C1 segment of cervical spinal cord (tissue), 14 donors: ENCODE data around the gene ZNF598.
A peak's percentile ranks its signal among the peaks of the same experiment; 100 is the strongest.
"Not testable (repeated sequence)": the region's sequence is repeated elsewhere in the genome, so short reads cannot be mapped to it uniquely, and the experiment has no call there.

ENCODE experiments used
- DNase-seq, 14 donors: peaks; one replicate each; lab custom pipeline; 2025; lab: John Stamatoyannopoulos, UW

The ZNF598 gene

GRCh38 chr16:2028620-2029220 is 19.1 kb upstream of the ZNF598 start:
- no peak for DNase-seq

- DNase-seq = no peak
These were observed 18.5 kb upstream of the ZNF598 start for GRCh38 chr16:2028146-2028545.

- peak in 1 of 14 donors; percentile 45 for DNase-seq
These were observed 17.7 kb upstream of the ZNF598 start for GRCh38 chr16:2027024-2028010.

GRCh38 chr16:2026461-2027023 is 16.9 kb upstream of the ZNF598 start, which contains the start of gene NHERF2:
NHERF2 (plus strand) TSS chr16:2026902; CDS start chr16:2027006, 104 bp downstream.
- peak in 2 of 14 donors; percentile 16 to 47 for DNase-seq

GRCh38 chr16:2025878-2026460 is 16.3 kb upstream of the ZNF598 start:
- DNase-seq = no peak

GRCh38 chr16:2025251-2025650 is 15.6 kb upstream of the ZNF598 start:
- no peak for DNase-seq

GRCh38 chr16:2024032-2024420 is 14.4 kb upstream of the ZNF598 start:
- no peak for DNase-seq

GRCh38 chr16:2023092-2024031 is 13.7 kb upstream of the ZNF598 start:
- peak; percentile 41 to 94 (median 84) for DNase-seq

GRCh38 chr16:2022723-2023091 is 13.1 kb upstream of the ZNF598 start:
- peak in 1 of 14 donors; percentile 52 for DNase-seq

GRCh38 chr16:2019921-2020831 is 10.6 kb upstream of the ZNF598 start:
- DNase-seq = no peak

- no peak for DNase-seq
These were observed 9.9 kb upstream of the ZNF598 start, which contains the start of gene NPW for GRCh38 chr16:2019518-2019920. NPW (plus strand) TSS chr16:2019785.

- DNase-seq = no peak
These were observed 6.8 kb upstream of the ZNF598 start for GRCh38 chr16:2016407-2016922.

- DNase-seq = no peak
These were observed 6.3 kb upstream of the ZNF598 start for GRCh38 chr16:2015947-2016208.

- no peak for DNase-seq
These were observed 5.7 kb upstream of the ZNF598 start for GRCh38 chr16:2015117-2015946.

- DNase-seq = no peak
These were observed 3.9 kb upstream of the ZNF598 start for GRCh38 chr16:2013527-2013926.

- DNase-seq = not testable (repeated sequence)
These were observed 2.1 kb upstream of the ZNF598 start for GRCh38 chr16:2011726-2012125.

GRCh38 chr16:2009164-2009711 is 383 bp downstream of the ZNF598 start:
- peak in 1 of 14 donors; percentile 35 for DNase-seq

GRCh38 chr16:2008631-2009163 is 924 bp downstream of the ZNF598 start:
- DNase-seq = no peak
